Vagina (tissue), 2 donors: Measurements from ENCODE around the gene SIGLECL1.

Experiments used
- POLR2A ChIP-seq, 2 donors: fragments of 450-650 bp; IDR thresholded peaks; one replicate each; pipeline ENCODE4 v1.6.1; 2017; ENCODE audit warnings: antibody characterized with exemption in 2 of 2, mild to moderate bottlenecking in 2 of 2, moderate library complexity in 2 of 2
- TF ChIP-seq, protein P1 (sequence below), 3 experiments: fragments of 450-650 bp in 2 of 3; fragments of 200-600 bp in 1 of 3; sonication (generic) in 1 of 3; IDR thresholded peaks; one replicate each; pipeline ENCODE4 v1.5.1; 2017 to 2019; ENCODE audit warnings: antibody characterized with exemption in 3 of 3, mild to moderate bottlenecking in 2 of 3, moderate library complexity in 2 of 3

DNA sequence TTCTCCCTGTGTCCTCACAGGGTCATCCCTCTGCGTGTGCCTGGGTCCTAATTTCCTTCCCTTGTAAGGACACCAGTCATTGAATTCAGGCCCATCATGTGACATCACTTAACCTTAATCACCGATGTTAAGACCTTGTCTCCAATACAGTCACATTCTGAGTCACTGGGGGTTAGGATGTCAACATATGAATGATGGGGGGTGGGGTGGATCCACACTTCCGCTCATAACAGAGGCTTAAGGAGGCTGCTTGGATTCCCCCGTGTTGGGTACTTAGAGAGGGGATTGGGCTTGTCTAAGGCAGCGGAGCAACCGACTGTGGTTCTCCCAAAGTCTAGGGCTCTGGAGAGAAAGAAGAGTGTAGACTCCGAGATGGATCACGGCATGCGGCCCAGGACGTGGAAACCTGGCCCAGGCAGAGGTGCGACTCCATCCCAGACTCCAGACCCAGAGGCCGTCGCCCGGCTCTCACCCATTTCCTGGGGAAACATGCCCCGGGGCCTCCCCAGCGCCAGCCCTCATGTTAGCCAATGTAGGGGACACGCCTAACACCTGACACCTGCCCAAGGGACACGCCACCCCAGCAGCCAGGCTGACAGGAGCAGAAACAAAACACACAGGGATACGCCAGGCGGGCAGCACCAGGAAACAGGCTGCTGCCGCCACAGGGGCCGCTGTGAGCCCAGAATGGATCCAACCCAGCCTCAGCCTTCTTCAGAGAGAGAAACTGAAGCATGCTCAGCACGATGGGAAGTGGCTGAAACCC lies 43.5 kb downstream of the SIGLECL1 start:
- TF ChIP-seq, protein P1, sequence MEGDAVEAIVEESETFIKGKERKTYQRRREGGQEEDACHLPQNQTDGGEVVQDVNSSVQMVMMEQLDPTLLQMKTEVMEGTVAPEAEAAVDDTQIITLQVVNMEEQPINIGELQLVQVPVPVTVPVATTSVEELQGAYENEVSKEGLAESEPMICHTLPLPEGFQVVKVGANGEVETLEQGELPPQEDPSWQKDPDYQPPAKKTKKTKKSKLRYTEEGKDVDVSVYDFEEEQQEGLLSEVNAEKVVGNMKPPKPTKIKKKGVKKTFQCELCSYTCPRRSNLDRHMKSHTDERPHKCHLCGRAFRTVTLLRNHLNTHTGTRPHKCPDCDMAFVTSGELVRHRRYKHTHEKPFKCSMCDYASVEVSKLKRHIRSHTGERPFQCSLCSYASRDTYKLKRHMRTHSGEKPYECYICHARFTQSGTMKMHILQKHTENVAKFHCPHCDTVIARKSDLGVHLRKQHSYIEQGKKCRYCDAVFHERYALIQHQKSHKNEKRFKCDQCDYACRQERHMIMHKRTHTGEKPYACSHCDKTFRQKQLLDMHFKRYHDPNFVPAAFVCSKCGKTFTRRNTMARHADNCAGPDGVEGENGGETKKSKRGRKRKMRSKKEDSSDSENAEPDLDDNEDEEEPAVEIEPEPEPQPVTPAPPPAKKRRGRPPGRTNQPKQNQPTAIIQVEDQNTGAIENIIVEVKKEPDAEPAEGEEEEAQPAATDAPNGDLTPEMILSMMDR (IDR thresholded peaks at IDR 0.05): no peak
- no peak for TF ChIP-seq POLR2A (IDR thresholded peaks at IDR 0.05)
